Smooth muscle cell (in vitro differentiated cells): ENCODE measurements around the gene GPBP1. TPM values are rescaled to one million over a fixed set of nuclear protein-coding genes. Genes with fewer than 3 reads are reported as not detected.

Source experiments
- DNase-seq: peaks from one replicate; lab custom pipeline; 2025; ENCODE audit not compliant: unreplicated experiment; lab: John Stamatoyannopoulos, UW
- H2AFZ ChIP-seq: fragments of 200-600 bp; sonication (generic); 2 replicates; pipeline ENCODE4 v1.6.0; 2016; ENCODE audit warnings: antibody characterized with exemption, low read depth, mild to moderate bottlenecking
- H3F3A ChIP-seq: fragments of 200-600 bp; sonication (generic); 2 replicates; pipeline ENCODE4 v1.6.0; 2017; ENCODE audit warnings: antibody characterized with exemption, low read depth
- H3K27ac ChIP-seq: fragments of 200-600 bp; sonication (generic); 2 replicates; pipeline ENCODE4 v1.5.1; 2016; ENCODE audit warnings: low read depth, mild to moderate bottlenecking
- H3K27me3 ChIP-seq: fragments of 200-600 bp; sonication (generic); 2 replicates; pipeline ENCODE4 v1.6.1; 2016; ENCODE audit warnings: low read depth, mild to moderate bottlenecking
- H3K36me3 ChIP-seq: fragments of 200-600 bp; sonication (generic); 2 replicates; pipeline ENCODE4 v1.5.1; 2016; ENCODE audit warnings: low read depth
- H3K4me1 ChIP-seq: fragments of 200-600 bp; sonication (generic); 2 replicates; pipeline ENCODE4 v1.5.1; 2016; ENCODE audit warnings: low read depth
- H3K4me2 ChIP-seq: fragments of 200-600 bp; sonication (generic); 2 replicates; pipeline ENCODE4 v1.6.0; 2016; ENCODE audit warnings: mild to moderate bottlenecking
- H3K4me3 ChIP-seq: fragments of 200-600 bp; sonication (generic); 2 replicates; pipeline ENCODE4 v1.5.1; 2016; ENCODE audit warnings: mild to moderate bottlenecking
- H3K79me2 ChIP-seq: fragments of 200-600 bp; sonication (generic); 2 replicates; pipeline ENCODE4 v1.6.0; 2016; ENCODE audit warnings: low read depth, mild to moderate bottlenecking
- H3K9ac ChIP-seq: fragments of 200-600 bp; sonication (generic); 2 replicates; pipeline ENCODE4 v1.6.0; 2016; ENCODE audit warnings: low read depth
- H3K9me3 ChIP-seq: fragments of 200-600 bp; sonication (generic); replicated peaks from 2 replicates; pipeline ENCODE4 v1.5.1; 2016; ENCODE audit warnings: low read depth
- H4K20me1 ChIP-seq: fragments of 200-600 bp; sonication (generic); 2 replicates; pipeline ENCODE4 v1.6.0; 2016; ENCODE audit warnings: low read depth
- WGBS: methylation state at CpG from one replicate; pipeline ENCODE4 v1.1.7; 2016; ENCODE audit warnings: low lambda C conversion rate; 5-methylcytosine and 5-hydroxymethylcytosine counted together
- polyA plus RNA-seq: library from polyadenylated mRNA; unstranded; fragments of >200 nt; fragmentation: Nextera tagmentation; extraction: Ambion mirVana; gene quantifications from 2 replicates; pipeline ENCODE4 v1.2.1, GENCODE V29; 2016
- total RNA-seq: library from RNA; depleted of rRNA; stranded (reverse); fragments of >200 nt; gene quantifications from 2 replicates; pipeline ENCODE4 v1.2.3, GENCODE V29; 2014
- TF ChIP-seq, protein P1 (sequence below): fragments of 200-600 bp; sonication (generic); IDR thresholded peaks from 2 replicates; pipeline ENCODE4 v1.5.1; 2017; ENCODE audit warnings: borderline replicate concordance, mild to moderate bottlenecking, antibody characterized with exemption; ENCODE audit not compliant: insufficient read depth, poor library complexity, severe bottlenecking

GPBP1 gene
- total and polyA plus RNA-seq, 2 experiments from 2014 or later = 45.4 to 78.8 TPM

GRCh38 chr5:57262541-57262940 is 88.7 kb downstream of the GPBP1 start:
- Histone ChIP-seq H3K27me3 (no peaks in the 10 kb centered on the region), H3K36me3 (peaks cover 29% of the 10 kb centered on the region), H3K79me2 (peaks cover under 1% of the 10 kb centered on the region), H3K4me2 (no peak overlapping the region), H3K9ac (no peak overlapping the region), H3K4me1 (no peaks in the 10 kb centered on the region), H4K20me1 (peaks cover 27% of the 10 kb centered on the region), H2AFZ (no peak overlapping the region), H3K4me3 (no peak overlapping the region), H3K9me3 (no peaks in the 10 kb centered on the region), H3F3A (no peaks in the 10 kb centered on the region), H3K27ac (no peak overlapping the region)
- 96% methylated on average over 3 of the region's 3 CpGs for WGBS
- TF ChIP-seq, protein P1, sequence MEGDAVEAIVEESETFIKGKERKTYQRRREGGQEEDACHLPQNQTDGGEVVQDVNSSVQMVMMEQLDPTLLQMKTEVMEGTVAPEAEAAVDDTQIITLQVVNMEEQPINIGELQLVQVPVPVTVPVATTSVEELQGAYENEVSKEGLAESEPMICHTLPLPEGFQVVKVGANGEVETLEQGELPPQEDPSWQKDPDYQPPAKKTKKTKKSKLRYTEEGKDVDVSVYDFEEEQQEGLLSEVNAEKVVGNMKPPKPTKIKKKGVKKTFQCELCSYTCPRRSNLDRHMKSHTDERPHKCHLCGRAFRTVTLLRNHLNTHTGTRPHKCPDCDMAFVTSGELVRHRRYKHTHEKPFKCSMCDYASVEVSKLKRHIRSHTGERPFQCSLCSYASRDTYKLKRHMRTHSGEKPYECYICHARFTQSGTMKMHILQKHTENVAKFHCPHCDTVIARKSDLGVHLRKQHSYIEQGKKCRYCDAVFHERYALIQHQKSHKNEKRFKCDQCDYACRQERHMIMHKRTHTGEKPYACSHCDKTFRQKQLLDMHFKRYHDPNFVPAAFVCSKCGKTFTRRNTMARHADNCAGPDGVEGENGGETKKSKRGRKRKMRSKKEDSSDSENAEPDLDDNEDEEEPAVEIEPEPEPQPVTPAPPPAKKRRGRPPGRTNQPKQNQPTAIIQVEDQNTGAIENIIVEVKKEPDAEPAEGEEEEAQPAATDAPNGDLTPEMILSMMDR = no peak
- DNase-seq = no peak

DNA sequence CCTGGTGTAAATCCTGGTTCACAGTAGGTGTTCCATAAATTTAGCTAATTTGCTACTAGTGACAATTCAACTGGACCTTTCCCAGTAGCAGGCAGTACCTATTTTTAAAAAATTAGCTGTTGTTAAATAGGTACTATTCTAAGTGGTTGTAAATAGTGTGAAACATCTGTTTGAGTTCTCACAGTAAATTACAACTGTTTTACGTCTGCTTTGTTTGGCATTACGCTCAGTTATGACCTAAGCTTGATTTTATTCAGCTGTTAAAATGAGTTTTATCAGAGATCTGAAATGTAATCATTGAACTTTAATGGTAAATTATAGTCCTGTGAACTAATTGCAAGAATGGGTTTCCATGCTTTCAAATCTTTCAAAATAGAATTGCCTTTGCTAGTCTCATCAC is 93.9 kb downstream of the GPBP1 start:
- Histone ChIP-seq H2AFZ (no peak overlapping the region), H3F3A (peaks cover 3% of the 10 kb centered on the region), H3K36me3 (peaks cover 7% of the 10 kb centered on the region), H3K27me3 (no peaks in the 10 kb centered on the region), H3K27ac (no peak overlapping the region), H3K4me3 (no peak overlapping the region), H3K4me1 (no peaks in the 10 kb centered on the region), H3K79me2 (no peaks in the 10 kb centered on the region), H3K4me2 (no peak overlapping the region), H3K9ac (no peak overlapping the region), H3K9me3 (no peaks in the 10 kb centered on the region), H4K20me1 (no peaks in the 10 kb centered on the region)
- TF ChIP-seq, protein P1 = no peak
- 98% methylated on average over 2 of the region's 2 CpGs for WGBS
- no peak for DNase-seq

GRCh38 chr5:57276353-57276752 is 102.5 kb downstream of the GPBP1 start:
- H2AFZ ChIP-seq = no peak overlapping the region
- H3K4me1 ChIP-seq = no peaks in the 10 kb centered on the region
- no peaks in the 10 kb centered on the region for H3F3A ChIP-seq
- 78% methylated on average over 5 of the region's 5 CpGs for WGBS
- H3K27ac ChIP-seq = no peak overlapping the region
- H3K79me2 ChIP-seq = no peaks in the 10 kb centered on the region
- TF ChIP-seq, protein P1 = no peak
- no peaks in the 10 kb centered on the region for H3K9me3 ChIP-seq
- no peak overlapping the region for H3K4me3 ChIP-seq
- no peak for DNase-seq
- no peaks in the 10 kb centered on the region for H4K20me1 ChIP-seq
- H3K4me2 ChIP-seq = no peak overlapping the region
- no peaks in the 10 kb centered on the region for H3K36me3 ChIP-seq
- no peaks in the 10 kb centered on the region for H3K27me3 ChIP-seq
- H3K9ac ChIP-seq = no peak overlapping the region

GRCh38 chr5:57277085-57277484 is 103.2 kb downstream of the GPBP1 start:
- Histone ChIP-seq H3K27ac (no peak overlapping the region), H3K4me3 (no peak overlapping the region), H3K79me2 (no peaks in the 10 kb centered on the region), H2AFZ (no peak overlapping the region), H3K9ac (no peak overlapping the region), H3K4me2 (no peak overlapping the region), H4K20me1 (no peaks in the 10 kb centered on the region), H3K9me3 (no peaks in the 10 kb centered on the region), H3K27me3 (no peaks in the 10 kb centered on the region), H3K36me3 (no peaks in the 10 kb centered on the region), H3K4me1 (no peaks in the 10 kb centered on the region), H3F3A (no peaks in the 10 kb centered on the region)
- TF ChIP-seq, protein P1 = peak; percentile 48
- DNase-seq = no peak
- 90% methylated on average over 1 of the region's 1 CpG for WGBS
